GM18508 (cell line): ENCODE data around the gene YES1.
"Not testable (repeated sequence)": the region's sequence is repeated elsewhere in the genome, so short reads cannot be mapped to it uniquely, and the experiment has no call there.

Source experiments
- ATAC-seq: cut with Tn5 transposase; IDR thresholded peaks from one replicate; pipeline ENCODE4 v1.9.1; 2021; ENCODE audit warnings: moderate number of reproducible peaks; ENCODE audit not compliant: insufficient read depth, unreplicated experiment

Gene YES1

GRCh38 chr18:693466-694187, 118.4 kb downstream of the YES1 start:
- ATAC-seq: no peak

- no peak for ATAC-seq
Observed at GRCh38 chr18:692824-693223, 119.2 kb downstream of the YES1 start.

- no peak for ATAC-seq
Observed at GRCh38 chr18:688323-688722, 123.7 kb downstream of the YES1 start.

- no peak for ATAC-seq
Observed at GRCh38 chr18:686339-687111, 125.5 kb downstream of the YES1 start.

GRCh38 chr18:685438-685837, 126.6 kb downstream of the YES1 start:
- ATAC-seq: no peak

GRCh38 chr18:683531-683930, 128.5 kb downstream of the YES1 start:
- no peak for ATAC-seq

- no peak for ATAC-seq
Observed at GRCh38 chr18:682833-683232, 129.2 kb downstream of the YES1 start.

- ATAC-seq: not testable (repeated sequence)
Observed at GRCh38 chr18:682416-682815, 129.6 kb downstream of the YES1 start.

DNA sequence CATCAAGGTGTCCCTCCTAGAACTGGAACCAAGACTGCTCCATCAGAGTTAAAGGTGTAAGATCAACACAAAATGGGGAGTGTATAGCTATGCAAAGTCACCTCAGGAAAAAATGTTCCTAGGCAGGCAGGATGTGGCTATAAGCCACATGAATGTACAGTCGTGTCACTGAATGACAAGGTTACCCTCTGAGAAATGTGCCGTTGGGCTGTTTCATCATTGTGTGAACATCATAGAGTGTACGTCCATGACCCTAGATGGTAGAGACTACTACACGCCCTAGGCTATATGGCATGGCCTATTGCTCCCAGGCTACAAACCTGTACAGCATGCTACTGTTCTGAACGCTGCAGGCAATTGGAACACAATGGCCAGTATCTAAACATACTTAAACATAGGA, 130.1 kb downstream of the YES1 start:
- no peak for ATAC-seq

- ATAC-seq: no peak
Observed at GRCh38 chr18:680392-680791, 131.7 kb downstream of the YES1 start.

GRCh38 chr18:679516-679915, 132.5 kb downstream of the YES1 start:
- ATAC-seq: no peak

DNA sequence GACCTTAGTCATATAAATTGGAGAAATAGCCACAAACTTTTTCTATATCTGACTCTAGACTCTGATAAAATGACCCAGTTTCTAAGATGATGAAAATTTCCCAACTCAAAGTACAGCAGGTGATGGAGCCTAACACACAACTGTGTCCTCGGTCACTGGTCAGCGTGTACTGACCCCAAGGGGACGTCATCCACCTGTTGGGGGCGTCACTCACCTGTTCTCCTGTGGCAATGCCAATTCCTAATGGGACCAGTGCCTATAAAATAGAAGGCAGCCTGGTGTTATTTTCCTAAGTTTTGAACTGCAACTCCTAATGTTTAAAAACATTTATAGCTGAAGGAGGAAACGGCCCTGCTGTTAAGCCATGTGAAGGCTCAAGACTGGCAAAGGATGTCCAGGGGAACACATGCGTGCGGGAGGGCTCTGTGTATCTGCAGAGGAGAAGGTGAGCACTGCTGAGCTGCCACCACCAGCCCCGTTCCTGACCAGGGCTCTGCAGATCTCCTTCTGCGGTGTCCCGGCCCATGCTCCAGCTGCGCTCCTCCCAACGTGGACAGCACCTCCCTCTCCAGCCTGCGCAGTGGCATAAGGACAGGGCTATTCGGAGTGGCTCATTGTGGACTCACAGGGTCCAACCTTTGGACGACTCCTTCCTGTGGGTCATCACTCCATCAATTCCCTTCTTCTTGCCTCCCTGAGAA, 133.4 kb downstream of the YES1 start:
- ATAC-seq: no peak

DNA sequence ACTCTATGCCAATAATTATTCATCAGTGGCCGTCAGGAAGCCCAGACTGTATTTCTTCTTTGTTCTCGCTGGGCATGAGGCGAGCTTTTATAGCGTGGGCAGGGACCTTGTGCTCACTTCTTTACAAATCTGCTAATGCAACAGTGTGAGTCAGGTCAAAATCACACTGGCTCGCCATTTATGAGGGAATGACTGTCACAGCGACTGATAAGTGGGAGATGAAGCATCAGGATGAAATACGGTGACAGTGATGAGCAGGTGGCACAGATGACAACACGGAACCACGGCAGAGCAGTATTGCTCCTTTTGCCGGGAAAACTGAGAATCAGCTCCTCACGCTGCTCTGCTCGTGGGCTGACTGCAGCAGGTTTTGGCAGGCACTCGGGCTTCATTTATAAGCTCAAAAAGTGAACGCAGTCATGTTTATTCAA, 134.1 kb downstream of the YES1 start:
- ATAC-seq: no peak

GRCh38 chr18:677145-677544, 134.9 kb downstream of the YES1 start:
- no peak for ATAC-seq

DNA sequence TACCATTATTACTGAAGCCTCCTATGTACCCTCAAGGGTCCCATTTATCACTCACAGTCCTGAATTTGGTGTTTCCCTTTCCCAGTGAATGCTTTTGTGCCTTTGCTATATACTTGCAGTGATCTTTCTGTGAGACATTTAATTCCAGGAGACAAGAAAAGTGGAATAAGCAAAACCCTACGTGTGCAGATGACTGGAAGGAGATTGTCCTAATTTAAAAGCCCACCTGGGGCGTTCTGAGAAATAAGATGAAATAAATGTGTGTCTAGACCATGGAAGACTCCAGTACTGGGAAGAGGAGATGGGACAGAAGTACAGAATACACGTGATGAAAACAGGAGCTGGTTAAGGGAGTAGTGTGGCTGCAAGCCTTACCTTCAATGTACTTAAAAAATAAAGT, 135.3 kb downstream of the YES1 start:
- no peak for ATAC-seq

- ATAC-seq: no peak
Observed at GRCh38 chr18:676069-676468, 136.0 kb downstream of the YES1 start.

- no peak for ATAC-seq
Observed at GRCh38 chr18:675307-675706, 136.7 kb downstream of the YES1 start.

GRCh38 chr18:673769-674168, 138.3 kb downstream of the YES1 start:
- ATAC-seq: no peak

DNA sequence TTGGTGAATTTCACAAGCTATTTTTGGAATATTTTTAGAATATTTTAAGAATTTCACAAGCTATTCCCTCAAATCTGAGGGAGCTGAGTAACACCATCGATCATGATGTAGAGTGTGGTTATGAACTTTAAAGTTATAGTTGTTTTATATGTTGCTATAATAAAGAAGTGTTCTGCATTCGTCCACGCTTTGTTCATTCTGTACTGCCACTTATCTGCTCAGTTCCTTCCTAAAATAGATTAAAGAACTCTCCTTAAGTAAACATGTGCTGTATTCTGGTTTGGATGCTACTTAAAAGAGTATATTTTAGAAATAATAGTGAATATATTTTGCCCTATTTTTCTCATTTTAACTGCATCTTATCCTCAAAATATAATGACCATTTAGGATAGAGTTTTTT, 138.7 kb downstream of the YES1 start:
- ATAC-seq: no peak
